Neural progenitor cell (in vitro differentiated cells): Measurements from ENCODE around the gene NAPSA.

Experiments used
- EZH2 ChIP-seq: fragments of 200-600 bp; sonication (generic); IDR thresholded peaks from 2 replicates; pipeline ENCODE4 v1.6.1; 2017; ENCODE audit warnings: antibody characterized with exemption, mild to moderate bottlenecking, moderate library complexity
- EZH2phosphoT487 ChIP-seq: fragments of 200-600 bp; sonication (generic); IDR thresholded peaks from 2 replicates; pipeline ENCODE4 v1.6.1; 2017; ENCODE audit warnings: antibody characterized with exemption
- TF ChIP-seq, protein P1 (sequence below): fragments of 200-600 bp; sonication (generic); IDR thresholded peaks from 2 replicates; pipeline ENCODE4 v1.5.1; 2017; ENCODE audit warnings: antibody characterized with exemption, mild to moderate bottlenecking

DNA sequence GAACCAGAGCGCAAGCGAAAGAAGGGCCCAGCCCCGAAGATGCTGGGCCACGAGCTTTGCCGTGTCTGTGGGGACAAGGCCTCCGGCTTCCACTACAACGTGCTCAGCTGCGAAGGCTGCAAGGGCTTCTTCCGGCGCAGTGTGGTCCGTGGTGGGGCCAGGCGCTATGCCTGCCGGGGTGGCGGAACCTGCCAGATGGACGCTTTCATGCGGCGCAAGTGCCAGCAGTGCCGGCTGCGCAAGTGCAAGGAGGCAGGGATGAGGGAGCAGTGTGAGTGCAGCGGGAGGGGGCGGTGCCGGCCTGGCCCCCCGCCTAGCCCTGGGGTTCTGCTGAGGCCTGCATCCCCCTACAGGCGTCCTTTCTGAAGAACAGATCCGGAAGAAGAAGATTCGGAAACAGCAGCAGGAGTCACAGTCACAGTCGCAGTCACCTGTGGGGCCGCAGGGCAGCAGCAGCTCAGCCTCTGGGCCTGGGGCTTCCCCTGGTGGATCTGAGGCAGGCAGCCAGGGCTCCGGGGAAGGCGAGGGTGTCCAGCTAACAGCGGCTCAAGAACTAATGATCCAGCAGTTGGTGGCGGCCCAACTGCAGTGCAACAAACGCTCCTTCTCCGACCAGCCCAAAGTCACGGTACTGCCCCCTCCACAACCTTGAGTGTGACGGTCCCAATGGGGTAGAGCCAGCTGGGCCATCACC lies 12.9 kb upstream of the NAPSA start:
- TF ChIP-seq, protein P1, sequence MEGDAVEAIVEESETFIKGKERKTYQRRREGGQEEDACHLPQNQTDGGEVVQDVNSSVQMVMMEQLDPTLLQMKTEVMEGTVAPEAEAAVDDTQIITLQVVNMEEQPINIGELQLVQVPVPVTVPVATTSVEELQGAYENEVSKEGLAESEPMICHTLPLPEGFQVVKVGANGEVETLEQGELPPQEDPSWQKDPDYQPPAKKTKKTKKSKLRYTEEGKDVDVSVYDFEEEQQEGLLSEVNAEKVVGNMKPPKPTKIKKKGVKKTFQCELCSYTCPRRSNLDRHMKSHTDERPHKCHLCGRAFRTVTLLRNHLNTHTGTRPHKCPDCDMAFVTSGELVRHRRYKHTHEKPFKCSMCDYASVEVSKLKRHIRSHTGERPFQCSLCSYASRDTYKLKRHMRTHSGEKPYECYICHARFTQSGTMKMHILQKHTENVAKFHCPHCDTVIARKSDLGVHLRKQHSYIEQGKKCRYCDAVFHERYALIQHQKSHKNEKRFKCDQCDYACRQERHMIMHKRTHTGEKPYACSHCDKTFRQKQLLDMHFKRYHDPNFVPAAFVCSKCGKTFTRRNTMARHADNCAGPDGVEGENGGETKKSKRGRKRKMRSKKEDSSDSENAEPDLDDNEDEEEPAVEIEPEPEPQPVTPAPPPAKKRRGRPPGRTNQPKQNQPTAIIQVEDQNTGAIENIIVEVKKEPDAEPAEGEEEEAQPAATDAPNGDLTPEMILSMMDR: no peak
- TF ChIP-seq EZH2phosphoT487: no peak
- no peak for TF ChIP-seq EZH2
